Measurements from ENCODE around the gene NFYA. TPM values are rescaled to one million over a fixed set of nuclear protein-coding genes. Genes with fewer than 3 reads are reported as not detected.
A peak's percentile ranks its signal among the peaks of the same experiment; 100 is the strongest.

NFYA gene
- total and polyA plus RNA-seq, 2 of the 4 experiments (the other 2 are of a cell fraction) = 10.9 to 28.5 TPM

- dilution Hi-C loops (cut with HindIII; ENCODE audit: low sequenced_read_pairs, unreplicated experiment) = no loop called here
- Histone ChIP-seq H3K79me1 (ENCODE audit: low read depth in 1 of 2, low read length in 2 of 2) (no peaks in the 10 kb centered on the region), H3K27me3 (ENCODE audit: control insufficient read depth, insufficient read depth, low read length) (no peaks in the 10 kb centered on the region), H4K91ac (ENCODE audit: insufficient read depth, low read depth, low read length) (no peak overlapping the region; the same call in 1 of the 2 replicates), H3K56ac (ENCODE audit: extremely low read depth, insufficient read depth, low read length) (no peak overlapping the region), H3K9ac (ENCODE audit: low read depth, low read length) (no peak overlapping the region), H4K5ac (ENCODE audit: low read depth, low read length) (no peak overlapping the region), H3K18ac (ENCODE audit: low read depth, low read length) (no peak overlapping the region), H3K9me3 (ENCODE audit: control insufficient read depth, insufficient read depth, low read length) (no peaks in the 10 kb centered on the region), H2BK15ac (ENCODE audit: low read depth, low read length) (no peak overlapping the region), H3K14ac (replicated peaks; ENCODE audit: low read depth, low read length) (peak overlapping the region; percentile 23; the same call in 1 of the 2 replicates), H3K4me1 (ENCODE audit: control insufficient read depth, insufficient read depth, low read length) (peaks cover 12% of the 10 kb centered on the region), H2AFZ (replicated peaks; ENCODE audit: low read length, poor library complexity) (no peak overlapping the region), H2BK5ac (ENCODE audit: low read depth, low read length, poor library complexity, severe bottlenecking) (no peak overlapping the region), H4K20me1 (ENCODE audit: insufficient read depth, low read length) (no peaks in the 10 kb centered on the region), H2BK120ac (ENCODE audit: low read depth, low read length) (no peak overlapping the region), H3K4ac (ENCODE audit: low read depth, low read length) (no peak overlapping the region), H3K4me3 (ENCODE audit: insufficient read depth, low read depth, low read length) (no peak overlapping the region), H2AK9ac (replicated peaks; ENCODE audit: low read depth, low read length, poor library complexity) (no peak overlapping the region), H3K9me1 (ENCODE audit: insufficient read depth, low read length) (no peaks in the 10 kb centered on the region), H3K27ac (ENCODE audit: insufficient read depth, low read length) (no peak overlapping the region), H3K23ac (ENCODE audit: low read depth, low read length) (no peak overlapping the region), H3K4me2 (ENCODE audit: low read depth, low read length) (no peak overlapping the region), H3K36me3 (ENCODE audit: control insufficient read depth, insufficient read depth, low read length) (no peaks in the 10 kb centered on the region), H4K8ac (ENCODE audit: low read depth in 2 of 2, low read length in 2 of 2) (no peak overlapping the region), H2AK5ac (ENCODE audit: low read depth, low read length) (no peak overlapping the region), H2BK20ac (ENCODE audit: low read depth, low read length) (no peak overlapping the region)
- in situ Hi-C loops (cut with MboI; ENCODE audit: low sequenced_read_pairs) = no loop called here
- ChIA-PET POLR2A (ENCODE audit: unreplicated experiment) (no interaction called here), CTCF (no interaction called here)
- WGBS, 2 experiments (ENCODE audit: extremely low coverage in 2 of 2, insufficient read length in 1 of 2) = no CpG with 5 or more reads among the region's 2 CpGs
- DNase-seq = no peak
- no peak for TF ChIP-seq ELK1 (IDR thresholded peaks at IDR 0.05; ENCODE audit: borderline replicate concordance, low read depth, low read length)
- no peak for TF ChIP-seq SMC3 (IDR thresholded peaks at IDR 0.05; ENCODE audit: low read depth, low read length)
- no peak for TF ChIP-seq POLR2A (IDR thresholded peaks at IDR 0.05; ENCODE audit: low read depth, low read length)
- TF ChIP-seq BHLHE40 (IDR thresholded peaks at IDR 0.05; ENCODE audit: low read depth, low read length) = no peak
- TF ChIP-seq CEBPB (IDR thresholded peaks at IDR 0.05; ENCODE audit: low read depth, low read length) = no peak
- TF ChIP-seq RFX5 (IDR thresholded peaks at IDR 0.05; ENCODE audit: low read depth, low read length) = no peak
- TF ChIP-seq FOS (IDR thresholded peaks at IDR 0.05; ENCODE audit: low read depth, low read length) = no peak
- TF ChIP-seq RCOR1 (IDR thresholded peaks at IDR 0.05; ENCODE audit: insufficient replicate concordance, low read length) = no peak
- no peak for TF ChIP-seq MAFK (IDR thresholded peaks at IDR 0.05; ENCODE audit: low read depth, low read length)
- no peak for TF ChIP-seq MXI1 (IDR thresholded peaks at IDR 0.05; ENCODE audit: borderline replicate concordance, low read depth, low read length)
- no peak for TF ChIP-seq CTCF (conservative IDR thresholded peaks at IDR 0.05; ENCODE audit: low read depth, low read length)
- TF ChIP-seq NFE2L2 (IDR thresholded peaks at IDR 0.05; ENCODE audit: low read depth, low read length) = no peak
- no peak for TF ChIP-seq RAD21 (IDR thresholded peaks at IDR 0.05; ENCODE audit: low read length)
- no peak for TF ChIP-seq CHD1 (IDR thresholded peaks at IDR 0.05; ENCODE audit: low read depth, low read length)
- TF ChIP-seq USF2 (IDR thresholded peaks at IDR 0.05; ENCODE audit: low read depth, low read length) = no peak
- intact Hi-C loops (cut with micrococcal nuclease) = no loop called here
- BruUV-seq (replicated peaks) = no TSS peak
- no peak for ATAC-seq (ENCODE audit: low read depth)
Measured at GRCh38 chr6:41058783-41059181, 14.0 kb upstream of the NFYA start.

Data from IMR-90 (cell line).